ENCODE data around the gene NFKBIA. TPM values are rescaled to one million over a fixed set of nuclear protein-coding genes. Genes with fewer than 3 reads are reported as not detected.
"Not testable (repeated sequence)": the region's sequence is repeated elsewhere in the genome, so short reads cannot be mapped to it uniquely, and the experiment has no call there.

Gene NFKBIA
- total RNA-seq, 1 donor from 2014 or later: 238 TPM

DNA sequence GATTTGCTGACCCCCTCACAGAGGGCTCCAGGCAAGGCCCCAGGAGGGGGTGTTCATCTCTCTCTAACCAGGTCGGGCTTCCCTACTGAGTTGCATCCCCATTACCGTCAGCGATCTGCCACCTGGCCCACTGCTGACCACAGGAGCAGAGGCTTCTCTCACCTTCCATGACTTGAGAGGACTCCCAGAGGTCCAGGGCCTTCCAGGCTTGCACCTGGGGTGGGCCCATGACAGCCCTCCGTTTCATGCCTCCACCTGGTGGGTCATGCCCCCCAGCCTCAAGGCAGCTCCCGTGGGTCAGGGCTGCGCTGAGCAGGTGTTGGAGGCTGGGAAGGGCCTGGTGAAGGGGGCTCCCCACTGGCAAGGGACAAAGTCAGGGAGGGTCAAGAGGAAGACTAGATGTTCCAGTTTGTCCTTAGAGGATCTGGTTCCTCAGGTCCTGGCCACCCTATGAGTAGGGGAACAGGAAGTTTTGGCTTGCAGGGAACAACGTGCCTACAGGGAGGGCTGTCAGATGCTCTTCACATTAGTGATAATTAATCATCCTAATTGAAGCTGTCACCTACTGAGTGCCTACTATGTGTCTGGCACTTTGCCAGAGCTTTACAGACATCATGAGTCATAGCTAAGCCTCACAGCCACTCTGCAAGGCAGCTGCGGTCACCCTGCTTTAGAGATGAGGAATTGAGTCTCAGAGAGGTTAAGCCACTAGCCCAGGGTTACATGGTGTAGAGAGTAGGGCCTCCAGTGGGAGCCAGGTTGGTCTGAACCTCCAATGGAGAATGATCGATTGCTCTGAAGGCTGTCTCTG, 13.8 kb downstream of the NFKBIA start:
- no peak for DNase-seq

DNA sequence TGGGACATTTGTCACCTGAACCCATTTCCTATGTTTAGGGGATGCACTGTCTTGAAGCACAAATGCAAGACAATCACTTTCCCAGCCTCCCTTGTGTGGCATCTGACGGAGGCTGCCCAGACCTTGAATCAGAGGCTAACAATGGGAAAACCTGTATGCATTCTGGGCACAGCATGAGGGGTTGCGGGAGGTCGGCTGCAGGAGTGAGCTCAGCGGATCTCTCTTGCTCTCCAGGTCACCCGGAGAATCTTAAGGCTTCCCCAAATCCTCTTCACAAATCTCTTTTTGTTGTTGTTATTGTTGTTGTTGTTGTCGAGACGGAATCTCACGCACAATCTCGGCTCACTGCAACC, 15.3 kb downstream of the NFKBIA start:
- no peak for DNase-seq

DNA sequence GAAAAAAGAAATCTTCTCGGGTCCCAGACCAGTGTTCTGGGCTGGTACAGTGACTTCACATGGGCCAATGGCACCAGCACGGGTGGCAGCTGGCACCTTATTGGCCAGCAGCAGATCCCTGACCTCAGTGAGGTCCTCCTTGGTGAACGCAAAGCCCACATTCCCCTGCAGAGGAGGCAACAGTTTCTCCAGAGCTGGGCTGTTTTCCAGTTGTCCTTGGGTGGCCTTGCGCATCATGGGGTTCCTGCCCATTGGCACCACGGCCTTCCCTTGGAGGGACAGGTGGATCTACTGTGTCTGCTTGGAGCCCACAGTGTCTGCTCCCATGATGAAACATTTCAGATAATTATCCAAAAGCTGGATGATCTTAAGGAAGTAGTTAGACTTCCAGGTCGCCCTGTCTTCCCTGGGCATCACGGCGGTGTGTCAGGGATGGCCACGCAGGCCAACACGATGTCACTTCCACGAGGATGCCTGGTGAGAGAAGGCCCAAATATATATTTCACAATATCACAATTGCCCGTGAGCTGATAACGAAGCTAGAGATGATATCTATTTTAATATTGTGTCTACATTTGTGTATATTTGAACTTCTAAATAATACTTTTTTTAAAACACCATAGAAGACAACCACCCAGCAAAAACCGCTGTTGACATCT, 15.8 kb downstream of the NFKBIA start:
- DNase-seq: no peak

DNA sequence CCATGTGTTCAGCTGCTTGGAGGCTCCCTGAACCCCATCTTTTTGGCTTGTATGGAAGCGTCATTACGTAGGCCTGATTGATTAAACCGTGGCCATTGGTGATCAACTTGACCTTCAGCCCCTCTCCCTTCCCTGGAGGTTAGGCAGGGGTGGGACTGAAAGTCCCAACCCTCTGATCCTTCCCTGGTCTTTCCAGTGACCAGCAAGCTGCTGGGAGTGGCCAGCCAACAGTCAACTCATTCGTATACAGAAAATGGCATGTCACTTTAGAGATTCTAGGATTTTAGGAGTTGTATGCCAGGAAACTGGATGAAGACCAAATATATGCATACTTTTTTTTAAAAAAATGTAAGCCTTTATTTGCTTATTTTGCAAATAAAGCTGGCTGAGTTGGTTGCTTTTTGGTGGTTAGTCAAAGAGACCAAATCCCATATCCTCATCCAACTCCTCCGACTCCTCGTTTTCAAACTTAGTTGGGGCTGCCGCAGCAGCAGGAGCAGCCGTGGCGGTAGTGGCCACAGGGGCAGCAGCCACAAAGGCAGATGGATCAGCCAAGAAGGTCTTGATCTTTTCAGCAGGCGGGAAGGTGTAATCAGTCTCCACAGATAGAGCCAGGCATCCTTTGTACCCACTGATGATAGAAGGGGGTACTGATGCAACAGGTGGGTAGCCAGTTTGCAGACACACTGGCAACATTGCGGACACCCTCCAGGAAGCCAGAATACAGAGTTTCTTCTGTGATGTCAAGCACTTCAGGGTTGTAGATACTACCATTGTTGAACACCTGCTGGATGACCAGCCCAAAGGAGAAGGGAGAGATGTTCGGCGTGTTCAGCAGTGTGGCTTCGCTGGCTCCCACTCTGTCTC, 16.6 kb downstream of the NFKBIA start:
- no peak for DNase-seq

DNA sequence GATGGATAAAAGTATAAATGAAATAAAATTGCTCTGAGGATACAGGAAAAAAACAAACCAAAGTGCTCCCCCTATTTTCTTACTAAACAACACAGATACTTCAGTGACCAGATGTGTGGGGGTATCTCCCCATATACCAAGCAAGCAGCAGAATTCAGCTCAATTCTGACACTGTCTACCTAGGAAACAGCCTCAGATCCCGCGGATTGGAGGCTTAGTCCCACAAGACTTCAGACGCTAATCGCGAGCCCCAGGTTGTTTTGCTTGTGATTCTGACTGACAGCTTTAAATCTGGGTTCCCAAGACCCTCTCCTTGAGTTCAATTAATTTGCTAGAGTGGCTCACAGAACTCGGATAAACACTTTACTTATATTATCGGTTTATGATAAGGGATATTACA, 17.3 kb downstream of the NFKBIA start:
- DNase-seq: no peak

DNA sequence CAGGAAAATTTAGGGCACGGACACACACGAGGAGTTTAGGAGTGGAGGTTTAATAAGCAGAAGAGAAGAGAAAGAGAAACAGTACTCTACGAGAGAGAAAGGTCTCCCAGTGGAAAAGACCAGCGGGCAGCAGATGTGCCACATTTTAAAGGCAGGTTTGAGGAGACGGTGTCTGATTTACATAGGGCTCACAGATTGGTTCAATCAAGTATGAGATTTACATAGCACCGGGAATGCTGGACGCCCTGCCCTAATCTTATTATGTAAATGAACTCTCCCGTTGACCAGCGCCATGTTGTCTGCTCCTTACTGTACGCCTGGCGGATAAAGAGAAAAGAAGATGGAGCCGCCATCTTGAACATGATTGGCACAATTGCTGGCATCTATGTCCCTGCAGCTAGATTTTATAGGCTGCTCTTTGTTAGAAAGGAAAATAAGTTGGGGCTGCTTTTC, 17.9 kb downstream of the NFKBIA start:
- DNase-seq: no peak

DNA sequence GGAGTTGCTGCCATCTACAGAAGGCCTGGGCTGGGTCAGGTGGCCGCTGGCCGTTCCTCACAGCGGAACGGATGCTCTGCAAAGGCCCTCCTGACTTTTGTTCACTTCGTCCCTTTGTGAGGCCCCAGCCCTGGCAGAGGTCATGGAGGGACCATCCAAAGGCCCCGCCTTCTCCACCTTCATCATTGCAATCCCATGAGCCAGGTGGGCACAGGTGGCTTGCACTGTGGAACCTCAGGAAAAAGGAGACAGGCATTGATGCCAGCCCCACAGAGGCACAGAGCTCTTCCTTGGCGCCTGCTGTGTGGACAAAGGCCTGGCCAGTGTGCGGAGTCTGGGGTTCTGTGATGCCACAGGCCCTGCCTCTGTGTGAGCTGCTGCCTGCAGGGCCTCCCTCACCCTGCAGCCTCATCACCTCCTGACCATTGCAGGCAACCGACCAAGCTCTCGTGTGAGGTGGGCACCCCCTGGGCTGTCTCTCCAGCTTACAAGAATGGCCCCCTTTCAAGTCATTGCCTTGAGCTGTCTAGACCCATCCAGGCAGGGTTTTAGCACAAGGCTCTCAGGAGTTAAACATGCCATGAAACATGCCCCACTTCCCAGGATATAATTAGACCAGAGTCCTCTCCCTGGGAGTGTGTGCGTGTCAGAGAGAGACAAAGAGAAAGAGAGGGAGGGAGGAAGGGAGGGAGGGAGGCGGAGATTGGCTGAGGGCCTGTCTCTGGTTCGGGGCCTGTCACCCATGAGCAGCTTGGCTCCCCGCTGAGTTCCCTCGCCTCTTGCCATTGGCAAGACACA, 19.3 kb downstream of the NFKBIA start:
- peak; percentile 84 for DNase-seq

DNA sequence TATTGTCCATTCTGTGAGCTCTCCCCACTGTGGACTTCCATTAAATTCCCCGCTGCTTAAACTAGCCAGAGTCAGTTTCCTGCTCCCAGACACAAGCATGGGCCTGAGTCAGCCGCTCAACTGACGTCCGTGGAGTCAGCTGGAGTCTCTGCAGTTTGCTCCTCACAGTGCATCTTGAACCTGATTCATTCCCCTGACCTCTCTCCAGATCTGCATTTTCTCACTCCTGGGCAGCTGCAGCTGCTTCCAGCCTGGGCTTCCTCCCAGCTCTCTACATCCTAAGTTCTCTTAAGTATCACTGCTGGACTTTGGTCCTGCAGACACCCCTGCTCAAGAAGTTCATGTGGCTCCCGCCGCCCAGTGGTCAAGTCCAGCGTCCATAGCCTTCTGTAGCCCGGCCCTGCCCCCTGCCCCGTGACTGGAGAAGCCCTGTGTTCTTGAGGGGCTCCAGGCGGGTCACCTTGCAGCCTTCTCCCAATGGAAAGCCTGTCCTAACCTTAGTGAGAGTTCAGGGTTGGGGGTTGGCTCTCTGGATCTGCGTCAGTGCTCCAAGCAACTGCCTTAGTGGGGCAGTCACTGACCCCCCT, 20.0 kb downstream of the NFKBIA start:
- peak; percentile 36 for DNase-seq

DNA sequence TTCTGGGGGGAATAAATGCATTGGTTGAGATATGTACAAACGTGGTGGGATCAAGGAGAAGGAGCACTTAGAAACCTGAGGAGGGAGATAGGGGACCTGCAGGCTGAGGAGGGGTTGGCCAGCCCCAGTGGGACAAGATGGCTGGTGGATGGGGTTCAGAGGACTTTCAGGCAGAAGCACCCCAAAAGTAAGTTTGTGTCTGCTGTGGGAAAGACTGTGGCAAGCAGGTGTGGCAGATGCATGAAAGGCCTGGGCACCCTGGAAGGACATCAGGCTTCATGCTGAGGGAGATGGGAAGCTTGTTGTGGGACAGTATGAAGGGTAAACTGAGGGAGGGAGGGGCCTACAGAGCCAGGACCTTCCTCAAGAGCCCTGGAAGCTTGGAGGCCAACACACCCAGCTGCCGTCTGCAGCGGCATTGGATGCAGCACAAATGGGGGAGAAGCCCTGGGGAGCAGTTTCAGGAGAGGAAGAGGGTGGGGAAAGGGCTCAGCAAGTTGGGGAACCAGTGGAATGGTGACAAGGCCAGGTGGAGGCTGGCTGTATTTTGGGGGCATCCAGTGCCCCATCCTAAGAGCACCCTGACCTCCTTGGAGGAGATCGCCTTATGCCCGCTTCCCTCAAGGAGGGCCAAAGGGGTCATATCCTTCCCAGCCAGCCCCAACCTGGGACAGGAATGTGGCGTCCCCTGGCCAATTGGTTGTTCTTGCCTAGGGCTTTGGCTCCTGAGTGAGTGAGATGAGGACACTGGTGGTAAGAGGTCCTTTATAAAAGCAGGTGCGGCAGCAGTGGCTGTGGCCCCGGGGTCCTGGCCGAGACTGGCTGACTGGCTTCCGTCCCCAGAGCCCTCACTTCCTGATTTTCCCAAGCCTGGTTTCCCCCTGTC, 20.7 kb downstream of the NFKBIA start:
- DNase-seq: no peak

DNA sequence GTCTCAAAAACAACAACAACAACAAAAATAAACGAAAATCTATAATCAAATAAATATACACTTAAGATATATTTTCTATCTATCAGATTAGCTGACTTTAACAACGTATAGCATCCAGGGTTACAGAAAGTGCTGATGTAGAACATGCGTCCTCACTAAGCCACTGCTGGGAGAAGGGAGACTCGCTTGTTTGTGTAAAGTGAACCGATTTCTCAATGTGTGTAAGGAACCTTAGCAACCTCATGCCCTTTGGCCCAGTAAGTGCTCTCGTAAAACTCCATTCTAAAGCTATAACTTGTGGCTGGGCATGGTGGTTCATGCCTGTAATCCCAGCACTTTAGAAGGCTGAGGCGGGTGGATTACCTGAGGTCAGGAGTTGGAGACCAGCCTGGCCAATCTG, 23.8 kb downstream of the NFKBIA start:
- no peak for DNase-seq

DNA sequence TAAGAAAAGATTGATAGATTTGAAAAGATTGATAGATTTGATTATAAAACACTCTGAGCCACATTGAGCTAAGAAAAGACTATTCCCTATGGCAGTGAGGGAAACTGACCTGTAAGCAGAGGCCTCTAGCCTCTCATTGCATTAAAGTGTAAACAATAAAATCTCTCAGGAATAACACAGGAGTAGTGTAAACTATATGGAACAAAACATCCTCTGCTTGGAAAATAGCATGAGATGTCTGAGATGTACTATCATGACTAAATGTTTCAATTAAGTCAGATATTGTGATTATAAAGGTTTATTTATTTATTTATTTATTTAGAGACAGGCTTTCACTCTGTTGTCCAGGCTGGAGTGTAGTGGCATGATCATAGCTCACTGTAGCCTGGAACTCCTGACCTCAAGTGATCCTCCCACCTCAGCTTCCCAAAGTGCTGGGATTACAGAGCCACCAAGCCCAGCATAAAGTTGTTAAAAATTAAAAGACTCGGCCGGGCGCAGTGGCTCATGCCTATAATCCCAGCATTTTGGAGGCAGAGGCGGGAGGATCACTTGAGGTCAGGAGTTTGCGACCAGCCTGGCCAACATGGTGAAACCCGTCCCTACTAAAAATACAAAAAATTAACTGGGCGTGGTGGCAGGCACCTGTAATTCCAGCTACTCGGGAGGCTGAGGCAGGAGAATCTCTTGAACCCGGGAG, 25.2 kb downstream of the NFKBIA start:
- not testable (repeated sequence) for DNase-seq

DNA sequence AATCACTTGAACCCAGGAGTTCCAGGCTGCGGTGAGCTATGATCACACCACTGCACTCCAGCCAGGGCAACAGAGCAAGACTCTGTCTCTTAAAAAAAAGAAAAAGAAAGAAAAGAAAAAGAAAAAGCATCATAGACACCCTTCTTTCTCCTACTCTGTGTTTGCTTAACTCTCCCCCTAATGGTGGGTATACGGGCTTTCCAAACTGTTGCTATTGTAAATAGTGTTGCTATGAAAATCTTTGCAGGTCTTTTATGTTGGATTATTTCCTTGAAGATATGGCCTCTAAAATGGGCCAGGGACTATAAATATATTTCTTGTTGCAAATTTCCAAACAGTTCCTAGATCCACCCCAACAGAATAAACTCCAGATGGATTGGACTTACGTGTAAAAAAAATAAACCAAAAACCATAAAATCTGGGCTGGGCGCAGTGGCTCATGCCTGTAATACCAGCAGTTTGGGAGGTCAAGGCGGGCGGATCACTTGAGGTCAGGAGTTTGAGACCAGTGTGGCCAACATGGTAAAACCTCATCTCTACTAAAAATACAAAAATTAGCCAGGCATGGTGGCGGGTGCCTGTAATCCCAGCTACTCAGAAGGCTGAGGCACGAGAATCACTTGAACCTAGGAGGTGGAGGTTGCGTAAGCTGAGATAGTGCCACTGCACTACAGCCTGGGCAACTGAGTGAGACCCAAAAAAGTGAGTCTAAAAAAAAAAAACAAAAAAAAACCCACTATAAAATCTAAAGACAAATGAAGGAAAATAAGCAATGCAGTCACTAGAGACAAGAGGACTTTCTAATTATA, 25.9 kb downstream of the NFKBIA start:
- no peak for DNase-seq

DNA sequence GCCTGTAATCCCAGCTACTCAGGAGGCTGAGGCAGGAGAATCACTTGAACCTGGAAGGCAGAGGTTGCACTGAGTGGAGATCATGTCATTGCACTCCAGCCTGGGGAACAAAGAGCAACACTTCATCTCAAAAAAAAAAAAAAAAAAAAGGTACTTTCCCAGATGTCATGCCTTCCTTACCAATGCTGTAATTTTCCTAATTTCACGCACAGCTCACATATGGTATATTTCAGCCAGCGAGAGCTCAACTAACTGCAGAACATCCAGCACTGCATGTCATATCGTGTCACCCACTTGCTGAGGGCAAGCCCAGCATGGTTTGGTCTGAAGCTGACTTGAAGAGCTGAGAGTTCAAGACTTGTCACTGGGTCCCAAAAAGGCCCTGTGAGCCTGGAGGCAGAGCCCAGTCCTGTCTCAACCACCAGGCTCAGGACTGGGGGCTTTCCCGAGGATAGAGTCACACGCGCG, 29.0 kb downstream of the NFKBIA start:
- peak; percentile 82 for DNase-seq

DNA sequence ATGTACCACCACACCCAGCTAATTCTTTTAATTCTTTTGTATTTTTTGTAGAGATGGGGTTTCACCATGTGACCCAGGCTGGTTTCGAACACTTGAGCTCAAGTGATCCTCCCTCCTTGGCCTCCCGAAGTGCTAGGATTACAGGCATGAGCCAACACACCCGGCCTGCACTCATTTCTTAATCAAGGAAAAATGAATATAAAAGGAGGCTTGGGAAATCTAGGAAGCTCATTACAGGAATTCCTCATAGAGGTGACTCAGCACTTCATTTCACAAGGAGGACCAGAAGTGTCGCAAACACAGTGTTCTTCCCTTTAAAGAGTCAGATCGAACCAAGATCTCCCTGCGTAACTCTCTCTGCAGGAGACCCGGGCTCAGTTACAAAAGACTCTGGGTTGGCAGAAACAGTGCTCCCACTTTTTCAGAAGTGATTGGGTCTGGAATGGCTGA, 30.3 kb downstream of the NFKBIA start:
- no peak for DNase-seq

DNA sequence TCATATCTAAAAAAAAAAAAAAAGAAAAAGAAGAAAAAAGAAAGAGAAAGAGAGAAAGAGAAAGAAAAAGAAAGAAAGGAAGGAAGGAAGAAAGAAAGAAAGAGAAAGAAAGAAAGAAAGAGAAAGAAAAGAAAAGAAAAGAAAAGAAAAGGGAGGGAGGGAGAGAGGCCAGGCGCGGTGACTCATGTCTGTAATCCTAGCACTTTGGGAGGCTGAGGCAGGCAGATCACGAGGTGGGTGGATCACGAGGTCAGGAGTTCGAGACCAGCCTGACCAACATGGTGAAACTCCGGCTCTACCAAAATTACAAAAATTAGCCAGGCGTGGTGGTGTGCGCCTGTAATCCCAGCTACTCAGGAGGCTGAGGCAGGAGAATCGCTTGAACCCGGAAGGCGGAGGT, 31.3 kb downstream of the NFKBIA start:
- not testable (repeated sequence) for DNase-seq

DNA sequence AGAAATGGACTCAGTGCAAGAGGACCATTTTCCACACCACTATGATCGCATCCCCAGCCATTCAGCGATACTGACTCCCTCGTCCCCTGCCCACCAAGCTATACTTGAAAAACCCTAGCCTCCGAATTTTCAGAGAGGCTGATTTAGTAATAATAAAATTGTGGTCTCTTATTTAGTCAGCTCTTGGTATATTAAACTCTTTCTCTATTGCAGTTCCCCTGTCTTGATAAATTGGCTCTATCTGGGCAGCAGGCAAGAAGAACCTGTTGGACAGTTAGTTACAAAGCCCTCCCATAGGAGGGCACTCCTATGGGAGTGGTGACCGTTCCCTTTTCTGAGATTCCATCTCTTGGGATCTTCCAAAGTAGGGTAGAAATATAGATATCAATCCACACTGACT, 33.6 kb downstream of the NFKBIA start:
- DNase-seq: no peak

DNA sequence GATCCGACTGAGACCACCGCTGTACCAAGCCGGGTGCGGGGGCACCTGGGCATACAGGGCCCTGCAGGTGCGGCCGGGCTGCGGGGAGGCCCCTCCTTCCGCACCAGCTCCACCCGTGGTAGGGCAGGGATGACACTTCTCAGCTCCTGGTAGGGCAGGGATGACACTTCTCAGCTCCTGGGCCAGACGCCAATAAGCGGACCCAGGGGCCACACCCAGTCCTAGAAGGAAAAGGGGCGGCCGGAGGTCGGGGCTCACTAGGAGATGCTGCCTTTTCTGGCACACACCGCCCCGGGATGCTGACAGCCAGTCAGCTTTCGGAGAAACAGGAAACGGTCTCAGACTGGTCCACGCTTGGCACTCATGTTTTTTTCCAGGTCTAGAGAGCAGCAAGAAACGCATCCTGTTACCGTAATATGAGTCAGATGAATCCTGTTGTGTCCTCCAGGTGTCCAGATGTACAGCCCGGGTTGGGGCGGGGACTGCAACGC, 34.8 kb downstream of the NFKBIA start:
- no peak for DNase-seq

DNA sequence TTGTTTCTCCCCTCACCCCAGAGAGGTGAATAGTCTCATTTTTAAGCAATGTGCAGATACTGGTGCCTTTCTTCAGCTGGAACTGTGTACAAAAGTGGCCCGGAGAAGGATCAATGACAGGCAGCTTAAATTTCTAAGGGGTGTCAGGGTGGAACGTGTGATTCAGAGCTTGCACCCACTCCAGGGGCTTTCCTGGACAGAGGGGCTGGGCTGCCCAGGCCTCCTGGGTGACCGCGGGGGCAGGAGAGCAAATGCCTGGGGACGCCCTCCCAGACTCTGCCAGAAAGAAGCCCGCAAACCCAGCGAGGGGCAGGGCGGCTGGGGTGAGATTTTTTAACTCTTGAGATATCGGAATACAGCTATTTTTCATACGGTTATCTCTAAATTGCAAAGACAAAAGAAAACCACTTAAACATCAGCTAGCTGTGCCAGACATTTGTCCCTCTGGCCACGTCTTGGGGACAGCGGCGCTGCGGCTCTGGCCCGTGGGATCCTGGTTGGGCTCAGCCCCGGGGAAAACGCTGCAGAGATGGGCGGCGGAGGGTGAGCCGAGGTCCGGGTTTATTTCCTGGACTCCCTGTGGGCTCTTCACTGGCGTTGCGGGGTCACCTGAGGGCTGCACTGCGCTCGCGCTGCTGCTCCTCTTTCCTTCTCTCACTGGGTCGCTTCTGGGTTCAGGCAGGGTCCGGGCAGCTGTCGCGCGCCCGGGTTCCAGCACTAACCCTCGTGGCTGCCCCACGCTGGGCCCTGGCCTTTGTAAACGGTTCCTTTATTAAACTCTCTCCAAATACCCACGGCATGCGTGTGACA, 35.8 kb downstream of the NFKBIA start:
- DNase-seq: no peak
